Ishikawa (cell line): Measurements from ENCODE around the gene MYO5B.

Experiments
- CEBPB ChIP-seq: IDR thresholded peaks from 2 replicates; pipeline ENCODE4 v1.6.1; 2012
- CREB1 ChIP-seq: IDR thresholded peaks from 2 replicates; pipeline ENCODE4 v1.6.1; 2012; ENCODE audit warnings: low read depth
- EGR1 ChIP-seq: IDR thresholded peaks from 2 replicates; pipeline ENCODE4 v1.6.1; 2012
- EP300 ChIP-seq: IDR thresholded peaks from 2 replicates; pipeline ENCODE4 v1.6.1; 2012; ENCODE audit warnings: borderline replicate concordance
- FOXM1 ChIP-seq: IDR thresholded peaks from 2 replicates; pipeline ENCODE4 v1.6.1; 2012; ENCODE audit warnings: low read depth, borderline replicate concordance
- NFIC ChIP-seq: IDR thresholded peaks from 2 replicates; pipeline ENCODE4 v1.6.1; 2012
- RAD21 ChIP-seq: IDR thresholded peaks from 2 replicates; pipeline ENCODE4 v1.6.1; 2012; ENCODE audit warnings: low read depth
- REST ChIP-seq: IDR thresholded peaks from 2 replicates; pipeline ENCODE4 v1.6.1; 2012; ENCODE audit warnings: low read depth, mild to moderate bottlenecking
- TAF1 ChIP-seq: IDR thresholded peaks from 2 replicates; pipeline ENCODE4 v1.6.1; 2012; ENCODE audit warnings: low read depth, mild to moderate bottlenecking
- TCF12 ChIP-seq: IDR thresholded peaks from 2 replicates; pipeline ENCODE4 v1.6.1; 2012; ENCODE audit warnings: low read depth
- TEAD4 ChIP-seq: IDR thresholded peaks from 2 replicates; pipeline ENCODE4 v1.6.1; 2012
- YY1 ChIP-seq: IDR thresholded peaks from 2 replicates; pipeline ENCODE4 v1.6.1; 2012; ENCODE audit warnings: low read depth
- ZBTB7A ChIP-seq: IDR thresholded peaks from 2 replicates; pipeline ENCODE4 v1.6.1; 2012; ENCODE audit warnings: low read depth
- TF ChIP-seq, protein P1 (sequence below): IDR thresholded peaks from 2 replicates; pipeline ENCODE4 v1.6.1; 2012
- TF ChIP-seq, protein P2 (sequence below): IDR thresholded peaks from 2 replicates; pipeline ENCODE4 v1.6.1; 2012

MYO5B gene

DNA sequence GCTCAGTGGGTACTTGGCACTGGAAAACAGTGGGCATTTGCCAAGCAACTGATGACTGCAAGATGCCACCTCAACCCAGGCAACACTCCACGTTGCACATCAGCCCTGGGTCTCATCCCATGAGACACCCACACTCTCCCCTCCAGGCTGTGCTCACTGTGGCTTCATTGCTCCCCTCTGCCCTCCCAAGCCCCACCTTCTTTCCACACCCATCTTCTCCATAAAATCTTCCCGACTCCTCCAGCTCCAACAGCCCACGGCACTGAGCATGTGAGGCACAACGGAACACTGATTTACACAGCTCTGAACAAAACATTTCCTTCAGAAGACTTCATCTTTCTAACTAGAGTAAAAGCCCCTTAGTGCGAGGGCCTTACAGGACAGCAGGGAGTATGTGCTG lies 263.8 kb downstream of the MYO5B start:
- no peak for TF ChIP-seq TEAD4
- TF ChIP-seq TCF12: no peak
- TF ChIP-seq, protein P1, sequence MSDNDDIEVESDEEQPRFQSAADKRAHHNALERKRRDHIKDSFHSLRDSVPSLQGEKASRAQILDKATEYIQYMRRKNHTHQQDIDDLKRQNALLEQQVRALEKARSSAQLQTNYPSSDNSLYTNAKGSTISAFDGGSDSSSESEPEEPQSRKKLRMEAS: no peak
- no peak for TF ChIP-seq EP300
- no peak for TF ChIP-seq NFIC
- TF ChIP-seq TAF1: no peak

DNA sequence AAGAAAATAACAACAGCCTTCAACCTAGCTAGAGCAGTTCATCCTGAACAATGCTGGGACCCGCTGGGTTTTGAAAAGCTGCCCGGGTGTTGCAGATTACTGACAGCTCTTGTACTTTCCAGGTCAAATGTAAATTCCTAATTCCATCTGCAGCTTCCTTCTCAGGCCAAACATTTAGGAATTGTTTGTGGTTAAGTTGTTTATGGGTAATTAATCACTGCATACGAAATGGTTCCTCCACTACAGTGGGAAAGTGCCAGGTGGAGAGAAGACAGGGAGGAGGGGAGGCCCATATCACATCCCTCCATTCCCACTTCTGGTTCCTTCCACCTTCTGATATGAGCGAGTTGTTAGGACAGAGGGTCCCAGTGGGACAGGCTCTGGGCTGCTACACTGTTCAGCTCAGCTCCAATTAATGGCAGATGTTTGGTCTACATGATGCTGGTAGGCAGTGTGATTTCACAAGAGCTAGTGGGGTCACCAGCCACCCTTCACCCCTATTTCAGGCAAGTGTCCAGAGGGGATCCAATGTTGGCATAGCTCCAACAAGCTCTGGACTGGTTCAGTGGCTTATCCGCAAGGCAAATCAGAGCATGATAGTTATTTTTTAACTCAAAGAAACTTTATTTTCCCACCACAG lies 268.7 kb downstream of the MYO5B start:
- no peak for TF ChIP-seq ZBTB7A
- no peak for TF ChIP-seq CREB1
- TF ChIP-seq CEBPB: no peak
- no peak for TF ChIP-seq TEAD4
- TF ChIP-seq, protein P1: no peak
- no peak for TF ChIP-seq TCF12
- TF ChIP-seq EP300: no peak
- no peak for TF ChIP-seq RAD21
- no peak for TF ChIP-seq EGR1
- no peak for TF ChIP-seq NFIC
- no peak for TF ChIP-seq REST

DNA sequence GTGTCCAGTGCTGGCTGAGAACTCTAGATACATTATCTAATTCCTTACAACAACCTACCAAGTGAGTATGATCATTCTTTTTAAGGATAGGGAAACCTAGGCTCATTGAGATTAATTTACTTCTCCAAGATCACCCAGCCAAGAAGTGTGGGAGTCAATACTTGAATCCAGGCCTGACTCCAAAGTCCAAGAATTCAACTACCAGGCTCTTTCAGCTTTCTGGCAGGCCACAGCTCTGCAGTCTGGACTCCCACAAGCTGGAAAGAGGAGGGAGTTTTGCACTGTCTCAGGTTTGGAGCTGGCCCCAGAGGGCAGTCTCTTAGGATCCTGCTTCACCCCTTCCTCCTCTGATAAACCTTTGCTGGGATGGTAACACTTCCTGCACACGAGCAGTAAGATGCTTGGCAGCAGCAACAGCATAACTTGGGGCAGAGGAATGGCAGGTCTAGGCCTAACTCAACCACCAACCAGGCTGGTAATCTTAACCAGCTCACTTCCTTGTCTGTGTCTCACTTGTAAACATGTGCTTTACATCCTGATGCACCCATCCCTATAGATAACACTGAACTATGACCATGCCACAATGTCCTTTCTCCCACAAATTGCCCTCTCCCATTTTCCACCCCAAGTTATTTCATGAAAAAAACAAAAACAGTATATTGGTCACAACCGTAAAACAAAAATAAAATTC lies 270.5 kb downstream of the MYO5B start:
- TF ChIP-seq ZBTB7A: no peak
- TF ChIP-seq YY1: no peak
- TF ChIP-seq REST: no peak
- TF ChIP-seq TEAD4: no peak
- TF ChIP-seq TCF12: no peak
- no peak for TF ChIP-seq FOXM1
- no peak for TF ChIP-seq EP300
- TF ChIP-seq, protein P1: no peak
- TF ChIP-seq, protein P2, sequence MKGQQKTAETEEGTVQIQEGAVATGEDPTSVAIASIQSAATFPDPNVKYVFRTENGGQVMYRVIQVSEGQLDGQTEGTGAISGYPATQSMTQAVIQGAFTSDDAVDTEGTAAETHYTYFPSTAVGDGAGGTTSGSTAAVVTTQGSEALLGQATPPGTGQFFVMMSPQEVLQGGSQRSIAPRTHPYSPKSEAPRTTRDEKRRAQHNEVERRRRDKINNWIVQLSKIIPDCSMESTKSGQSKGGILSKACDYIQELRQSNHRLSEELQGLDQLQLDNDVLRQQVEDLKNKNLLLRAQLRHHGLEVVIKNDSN: no peak
- no peak for TF ChIP-seq RAD21
- no peak for TF ChIP-seq NFIC
- no peak for TF ChIP-seq CEBPB
- no peak for TF ChIP-seq CREB1
- TF ChIP-seq TAF1: no peak
- no peak for TF ChIP-seq EGR1

- TF ChIP-seq, protein P1: no peak
- TF ChIP-seq CEBPB (no peak), NFIC (no peak), YY1 (no peak), FOXM1 (no peak), RAD21 (no peak), ZBTB7A (no peak), EP300 (no peak), EGR1 (no peak), TEAD4 (no peak), TCF12 (no peak), REST (no peak), CREB1 (no peak), TAF1 (no peak)
- TF ChIP-seq, protein P2: no peak
Measured at GRCh38 chr18:49922228-49922627, 272.7 kb downstream of the MYO5B start.
